ENCODE measurements around the gene AKT3.

- TF ChIP-seq CTCF (conservative IDR thresholded peaks at IDR 0.05) = no peak
- no peak for TF ChIP-seq ZFX (IDR thresholded peaks at IDR 0.05)
Observed at GRCh38 chr1:243454328-243454997, 395.6 kb downstream of the AKT3 start.

Data from C4-2B (cell line).